CD14-positive monocyte (primary cell): ENCODE results near the gene KRT8. TPM values are rescaled to one million over a fixed set of nuclear protein-coding genes. Genes with fewer than 3 reads are reported as not detected.

Experiments
- DNase-seq, 3 donors: peaks; one replicate each; pipeline ENCODE4 v3.0.0-alpha.2; 2011 to 2022
- H2AFZ ChIP-seq: 2 replicates; pipeline ENCODE4 v1.6.0; 2012; ENCODE audit warnings: mild to moderate bottlenecking, low read depth, low read length, inconsistent platforms; ENCODE audit not compliant: insufficient read depth, poor library complexity, severe bottlenecking
- H3K27ac ChIP-seq, 2 donors: 1 replicate in 1 of 2; 2 replicates in 1 of 2; pipeline ENCODE4 v1.5.1; 2012 to 2013; ENCODE audit warnings: low read length in 2 of 2, control low read depth in 1 of 2, inconsistent platforms in 1 of 2, low read depth in 1 of 2, mild to moderate bottlenecking in 1 of 2
- H3K27me3 ChIP-seq, 2 donors: one replicate each; pipeline versions ENCODE4 v1.6.0 to v1.6.1; 2011 to 2013; ENCODE audit warnings: low read length in 2 of 2; ENCODE audit not compliant: control insufficient read depth in 2 of 2, insufficient read depth in 2 of 2
- H3K36me3 ChIP-seq, 2 donors: replicated peaks in 1 of 2; 1 replicate in 1 of 2; 2 replicates in 1 of 2; pipeline versions ENCODE4 v1.5.1 to v1.6.1; 2012 to 2013; ENCODE audit warnings: low read length in 2 of 2, control low read depth in 1 of 2, inconsistent platforms in 1 of 2, mild to moderate bottlenecking in 1 of 2; ENCODE audit not compliant: insufficient read depth in 2 of 2, control insufficient read depth in 1 of 2
- H3K4me1 ChIP-seq, 2 donors: 1 replicate in 1 of 2; 2 replicates in 1 of 2; pipeline versions ENCODE4 v1.5.1 to v1.6.1; 2012 to 2013; ENCODE audit warnings: low read length in 2 of 2, control low read depth in 1 of 2, inconsistent platforms in 1 of 2, mild to moderate bottlenecking in 1 of 2, moderate library complexity in 1 of 2; ENCODE audit not compliant: insufficient read depth in 2 of 2, control insufficient read depth in 1 of 2
- H3K4me2 ChIP-seq: replicated peaks from 2 replicates; pipeline ENCODE3; 2012; ENCODE audit warnings: low read length, moderate library complexity, mild to moderate bottlenecking; ENCODE audit not compliant: poor library complexity, severe bottlenecking; ENCODE audit errors: extremely low read depth
- H3K4me3 ChIP-seq, 3 experiments: fragments of 200-600 bp in 1 of 3; sonication (generic) in 1 of 3; replicated peaks in 1 of 3; 1 replicate in 2 of 3; 2 replicates in 1 of 3; pipeline ENCODE4 v1.5.1; 2011 to 2013; ENCODE audit warnings: low read length in 3 of 3, mild to moderate bottlenecking in 3 of 3, control low read depth in 2 of 3, low read depth in 2 of 3, inconsistent platforms in 1 of 3, moderate library complexity in 1 of 3
- H3K79me2 ChIP-seq: 2 replicates; pipeline ENCODE4 v1.6.0; 2012; ENCODE audit warnings: mild to moderate bottlenecking, control low read depth, inconsistent platforms, low read length, moderate library complexity; ENCODE audit not compliant: insufficient read depth
- H3K9ac ChIP-seq: 2 replicates; pipeline ENCODE4 v1.6.0; 2017; ENCODE audit warnings: low read length, mild to moderate bottlenecking; ENCODE audit not compliant: insufficient read depth, poor library complexity, severe bottlenecking
- H3K9me3 ChIP-seq, 2 donors: replicated peaks in 1 of 2; 1 replicate in 1 of 2; 2 replicates in 1 of 2; pipeline versions ENCODE4 v1.5.1 to v1.6.1; 2012 to 2013; ENCODE audit warnings: low read length in 2 of 2, control low read depth in 1 of 2; ENCODE audit not compliant: control insufficient read depth in 1 of 2, insufficient read depth in 1 of 2
- H4K20me1 ChIP-seq: 2 replicates; pipeline ENCODE4 v1.6.0; 2012; ENCODE audit warnings: mild to moderate bottlenecking, low read length, control low read depth, moderate library complexity; ENCODE audit not compliant: insufficient read depth
- H3K27ac Mint-ChIP-seq, 7 donors: one replicate each; pipeline ENCODE4 v1.8.0; 2020; ENCODE audit warnings: mild to moderate bottlenecking in 7 of 7, mixed read lengths in 7 of 7, moderate library complexity in 6 of 7, inconsistent platforms in 2 of 7
- H3K27me3 Mint-ChIP-seq, 3 donors: one replicate each; pipeline ENCODE4 v1.8.0; 2021 to 2022; ENCODE audit warnings: low read depth in 3 of 3, mild to moderate bottlenecking in 3 of 3, mixed read lengths in 3 of 3, moderate library complexity in 3 of 3, inconsistent platforms in 1 of 3
- H3K36me3 Mint-ChIP-seq, 2 donors: one replicate each; pipeline ENCODE4 v1.8.0; 2020; ENCODE audit warnings: mixed read lengths in 2 of 2, inconsistent platforms in 1 of 2, mild to moderate bottlenecking in 1 of 2
- H3K4me1 Mint-ChIP-seq: one replicate; pipeline ENCODE4 v1.8.0; 2020; ENCODE audit warnings: mild to moderate bottlenecking, mixed read lengths
- H3K4me3 Mint-ChIP-seq, 2 donors: one replicate each; pipeline ENCODE4 v1.8.0; 2020; ENCODE audit warnings: mild to moderate bottlenecking in 2 of 2, mixed read lengths in 2 of 2, moderate library complexity in 1 of 2
- H3K9me3 Mint-ChIP-seq, 7 donors: one replicate each; pipeline ENCODE4 v1.8.0; 2020 to 2022; ENCODE audit warnings: mixed read lengths in 7 of 7, mild to moderate bottlenecking in 6 of 7, moderate library complexity in 6 of 7, inconsistent platforms in 2 of 7
- CTCF ChIP-seq: fragments of 200-600 bp; IDR thresholded peaks from one replicate; pipeline ENCODE4 v1.8.0; 2022; ENCODE audit warnings: antibody characterized with exemption, mild to moderate bottlenecking
- WGBS: methylation state at CpG from one replicate; pipeline ENCODE4 v1.1.5; 2013; ENCODE audit warnings: missing lambda C conversion rate; ENCODE audit not compliant: insufficient coverage; 5-methylcytosine and 5-hydroxymethylcytosine counted together
- intact Hi-C, 2 donors: fragments of 100-400 bp; cut with micrococcal nuclease; formaldehyde crosslinking; loops; one replicate each; pipeline versions ENCODE4 v1.15.0 to v1.15.1; 2023
- polyA plus RNA-seq, 3 donors: library from polyadenylated mRNA; depleted of rRNA in 1 of 3; unstranded in 2 of 3; stranded (reverse) in 1 of 3; fragments of 300-500 nt in 2 of 3; fragments of >200 nt in 1 of 3; fragmentation: Illumina TruSeq in 2 of 3; gene quantifications; 1 replicate in 2 of 3; 2 replicates in 1 of 3; pipeline ENCODE4 v1.2.3, GENCODE V29; 2012 to 2021

KRT8 gene
- polyA plus RNA-seq, 3 donors, result 0.16 to 0.39 TPM; not detected in 1

GRCh38 chr12:52849511-52849910 is 55.4 kb downstream of the KRT8 start:
- Histone ChIP-seq H3K27ac (no peak overlapping the region), H2AFZ (no peak overlapping the region), H4K20me1 (no peaks in the 10 kb centered on the region), H3K9ac (no peak overlapping the region), H3K4me2 (no peak overlapping the region), H3K36me3 (no peaks in the 10 kb centered on the region), H3K27me3 (no peaks in the 10 kb centered on the region), H3K4me3 (no peak overlapping the region), H3K9me3 (no peaks in the 10 kb centered on the region), H3K4me1 (no peaks in the 10 kb centered on the region), H3K79me2 (no peaks in the 10 kb centered on the region)
- H3K36me3 Mint-ChIP-seq, result no peaks in the 10 kb centered on the region
- no peak for TF ChIP-seq CTCF
- H3K9me3 Mint-ChIP-seq, result no peaks in the 10 kb centered on the region
- intact Hi-C loops, result no loop called here
- WGBS, result 94% methylated on average over 3 of the region's 6 CpGs
- no peak overlapping the region for H3K27ac Mint-ChIP-seq
- H3K4me1 Mint-ChIP-seq, result peaks cover 2% of the 10 kb centered on the region
- peaks cover 9 to 18% (median 16%) of the 10 kb centered on the region in 3 donors for H3K27me3 Mint-ChIP-seq
- no peak overlapping the region for H3K4me3 Mint-ChIP-seq
- DNase-seq, result no peak

GRCh38 chr12:52848661-52849255 is 56.1 kb downstream of the KRT8 start, which contains the start of gene KRT78:
TSS of gene KRT78 (minus strand) at chr12:52848994. CDS start at chr12:52848930, 64 bp downstream.
- H3K9me3 Mint-ChIP-seq, result no peaks in the 10 kb centered on the region
- Histone ChIP-seq H3K36me3 (no peaks in the 10 kb centered on the region), H2AFZ (no peak within 1 kb of the TSS), H3K27me3 (no peaks in the 10 kb centered on the region), H4K20me1 (no peaks in the 10 kb centered on the region), H3K4me3 (no peak within 1 kb of the TSS), H3K4me2 (no peak within 1 kb of the TSS), H3K4me1 (no peaks in the 10 kb centered on the region), H3K9ac (no peak within 1 kb of the TSS), H3K79me2 (no peaks in the 10 kb centered on the region), H3K27ac (no peak within 1 kb of the TSS), H3K9me3 (no peaks in the 10 kb centered on the region)
- 94% methylated on average over 13 of the region's 16 CpGs for WGBS
- H3K4me1 Mint-ChIP-seq, result no peaks in the 10 kb centered on the region
- peak within 1 kb of the TSS in 1 of 7 donors; percentile 60 for H3K27ac Mint-ChIP-seq
- intact Hi-C loops, result no loop called here
- DNase-seq, result no peak
- H3K4me3 Mint-ChIP-seq, result no peak within 1 kb of the TSS
- no peaks in the 10 kb centered on the region for H3K36me3 Mint-ChIP-seq
- peaks cover 9 to 14% (median 13%) of the 10 kb centered on the region in 3 donors for H3K27me3 Mint-ChIP-seq
- TF ChIP-seq CTCF, result no peak
